Loucy (cell line): Measurements from ENCODE around the gene BMERB1.

ENCODE experiments used
- H2AFZ ChIP-seq: fragments of 200-600 bp; sonication (generic); 2 replicates; pipeline ENCODE4 v1.6.0; 2016; ENCODE audit warnings: antibody characterized with exemption, mild to moderate bottlenecking, low read length, moderate library complexity
- H3F3A ChIP-seq: fragments of 200-600 bp; 2 replicates; pipeline ENCODE4 v1.6.0; 2016; ENCODE audit warnings: antibody characterized with exemption, low read depth, mild to moderate bottlenecking
- H3K27me3 ChIP-seq: fragments of 200-600 bp; sonication (generic); 2 replicates; pipeline ENCODE4 v1.6.1; 2014; ENCODE audit warnings: low read length, mild to moderate bottlenecking; ENCODE audit not compliant: insufficient read depth, poor library complexity, severe bottlenecking
- H3K36me3 ChIP-seq: fragments of 200-600 bp; sonication (generic); 2 replicates; pipeline ENCODE4 v1.6.1; 2016; ENCODE audit warnings: low read length; ENCODE audit not compliant: insufficient read depth
- H3K4me1 ChIP-seq: fragments of 200-600 bp; sonication (generic); 2 replicates; pipeline ENCODE4 v1.5.1; 2014; ENCODE audit warnings: low read length, mild to moderate bottlenecking; ENCODE audit not compliant: insufficient read depth, poor library complexity, severe bottlenecking
- H3K4me2 ChIP-seq: fragments of 200-600 bp; sonication (generic); 2 replicates; pipeline ENCODE4 v1.6.0; 2014; ENCODE audit warnings: antibody characterized with exemption, low read length, low read depth, mild to moderate bottlenecking; ENCODE audit not compliant: poor library complexity, severe bottlenecking
- H3K4me3 ChIP-seq: fragments of 200-600 bp; sonication (generic); 2 replicates; pipeline ENCODE4 v1.5.1; 2014; ENCODE audit warnings: low read length, mild to moderate bottlenecking, mixed read lengths; ENCODE audit not compliant: poor library complexity, severe bottlenecking
- H3K79me2 ChIP-seq: fragments of 200-600 bp; sonication (generic); 2 replicates; pipeline ENCODE4 v1.6.1; 2014; ENCODE audit warnings: low read length; ENCODE audit not compliant: insufficient read depth
- H3K9ac ChIP-seq: fragments of 200-600 bp; sonication (generic); 2 replicates; pipeline ENCODE4 v1.6.0; 2014; ENCODE audit warnings: mild to moderate bottlenecking, low read depth, low read length, moderate library complexity; ENCODE audit not compliant: poor library complexity, severe bottlenecking
- H3K9me2 ChIP-seq: fragments of 200-600 bp; sonication (generic); replicated peaks from 2 replicates; pipeline ENCODE4 v1.6.1; 2016; ENCODE audit warnings: low read depth, low read length, mixed read lengths
- H3K9me3 ChIP-seq: fragments of 200-600 bp; sonication (generic); 2 replicates; pipeline ENCODE4 v1.6.1; 2014; ENCODE audit warnings: mild to moderate bottlenecking, antibody characterized with exemption, low read length, low read depth; ENCODE audit not compliant: insufficient read depth
- H4K20me1 ChIP-seq: fragments of 200-600 bp; sonication (generic); 2 replicates; pipeline ENCODE4 v1.6.0; 2014; ENCODE audit warnings: antibody characterized with exemption, low read length, mild to moderate bottlenecking; ENCODE audit not compliant: insufficient read depth, poor library complexity, severe bottlenecking
- EZH2phosphoT487 ChIP-seq: fragments of 200-600 bp; IDR thresholded peaks from 2 replicates; pipeline ENCODE4 v1.6.1; 2018; ENCODE audit warnings: antibody characterized with exemption, mild to moderate bottlenecking, moderate library complexity, borderline replicate concordance
- TF ChIP-seq, protein P1 (sequence below): fragments of 200-600 bp; sonication (generic); conservative IDR thresholded peaks from 2 replicates; pipeline ENCODE4 v1.5.1; 2014; ENCODE audit warnings: mild to moderate bottlenecking, antibody characterized with exemption, low read length

The BMERB1 gene

DNA sequence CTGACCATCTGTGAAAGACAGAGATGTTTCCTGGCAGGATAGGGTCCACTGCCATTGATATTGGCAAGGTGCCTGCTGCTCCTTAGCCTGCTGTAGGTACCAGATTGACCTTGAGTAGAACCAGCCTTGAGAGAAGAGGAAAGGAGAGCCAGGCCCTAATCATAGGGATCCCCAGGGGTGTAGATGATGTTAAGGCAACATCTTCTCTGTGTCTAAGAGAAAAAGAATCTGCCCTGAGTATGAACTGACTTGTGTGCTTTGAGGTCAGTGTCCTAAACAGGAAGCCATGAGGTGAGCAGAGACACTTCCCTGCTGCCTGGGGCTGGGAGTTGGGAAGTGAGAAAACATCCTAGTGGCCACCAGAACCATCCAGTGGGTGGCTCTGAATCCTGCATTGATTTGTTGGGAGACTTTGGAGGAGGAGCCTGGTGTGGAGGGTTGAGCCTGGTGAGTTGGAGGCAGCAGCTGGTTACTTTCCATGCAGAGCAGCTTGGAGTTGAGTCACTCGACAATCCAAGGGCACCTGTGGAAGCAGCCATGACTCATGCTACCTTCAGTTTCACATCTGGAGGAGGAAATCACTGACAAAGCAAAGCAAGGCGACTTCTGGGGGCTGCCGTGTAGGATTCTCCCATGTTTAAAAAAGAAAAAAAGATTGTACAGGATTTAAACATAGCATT lies 47.8 kb downstream of the BMERB1 start:
- no peaks in the 10 kb centered on the region for H3F3A ChIP-seq
- H3K36me3 ChIP-seq, result no peaks in the 10 kb centered on the region
- H3K4me1 ChIP-seq, result no peaks in the 10 kb centered on the region
- TF ChIP-seq, protein P1, sequence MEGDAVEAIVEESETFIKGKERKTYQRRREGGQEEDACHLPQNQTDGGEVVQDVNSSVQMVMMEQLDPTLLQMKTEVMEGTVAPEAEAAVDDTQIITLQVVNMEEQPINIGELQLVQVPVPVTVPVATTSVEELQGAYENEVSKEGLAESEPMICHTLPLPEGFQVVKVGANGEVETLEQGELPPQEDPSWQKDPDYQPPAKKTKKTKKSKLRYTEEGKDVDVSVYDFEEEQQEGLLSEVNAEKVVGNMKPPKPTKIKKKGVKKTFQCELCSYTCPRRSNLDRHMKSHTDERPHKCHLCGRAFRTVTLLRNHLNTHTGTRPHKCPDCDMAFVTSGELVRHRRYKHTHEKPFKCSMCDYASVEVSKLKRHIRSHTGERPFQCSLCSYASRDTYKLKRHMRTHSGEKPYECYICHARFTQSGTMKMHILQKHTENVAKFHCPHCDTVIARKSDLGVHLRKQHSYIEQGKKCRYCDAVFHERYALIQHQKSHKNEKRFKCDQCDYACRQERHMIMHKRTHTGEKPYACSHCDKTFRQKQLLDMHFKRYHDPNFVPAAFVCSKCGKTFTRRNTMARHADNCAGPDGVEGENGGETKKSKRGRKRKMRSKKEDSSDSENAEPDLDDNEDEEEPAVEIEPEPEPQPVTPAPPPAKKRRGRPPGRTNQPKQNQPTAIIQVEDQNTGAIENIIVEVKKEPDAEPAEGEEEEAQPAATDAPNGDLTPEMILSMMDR, result no peak
- TF ChIP-seq EZH2phosphoT487, result no peak
- no peak overlapping the region for H3K4me3 ChIP-seq
- no peak overlapping the region for H3K4me2 ChIP-seq
- no peak overlapping the region for H2AFZ ChIP-seq
- no peaks in the 10 kb centered on the region for H3K9me2 ChIP-seq
- no peaks in the 10 kb centered on the region for H3K27me3 ChIP-seq
- no peaks in the 10 kb centered on the region for H3K9me3 ChIP-seq
- no peak overlapping the region for H3K9ac ChIP-seq
- H3K79me2 ChIP-seq, result no peaks in the 10 kb centered on the region
- H4K20me1 ChIP-seq, result no peaks in the 10 kb centered on the region

DNA sequence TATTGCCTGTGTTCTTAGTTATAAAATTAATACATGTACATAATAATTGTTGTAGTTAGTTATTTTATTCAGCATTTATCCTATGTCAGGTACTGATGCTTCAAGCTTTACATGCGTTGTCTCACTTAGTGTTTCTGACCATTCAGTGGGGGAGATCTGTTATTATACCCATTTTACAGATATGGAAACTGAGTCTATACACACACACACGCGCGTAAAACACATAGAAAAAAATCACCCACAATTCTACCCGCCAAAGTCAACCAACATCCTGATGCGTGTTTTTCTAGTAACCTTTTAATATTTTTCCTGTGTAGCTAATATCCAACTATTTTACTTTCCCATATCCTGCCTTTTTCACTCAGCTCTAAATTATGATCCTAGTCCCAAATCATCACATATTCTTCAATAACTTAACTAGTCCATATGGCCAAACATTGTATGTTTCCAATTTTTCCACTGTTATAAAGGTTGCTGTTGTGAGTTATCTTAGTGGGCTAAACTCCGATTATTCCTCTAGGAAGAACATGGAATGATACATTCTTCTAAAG lies 48.4 kb downstream of the BMERB1 start:
- TF ChIP-seq EZH2phosphoT487, result no peak
- TF ChIP-seq, protein P1, result no peak
- Histone ChIP-seq H3K9me2 (no peaks in the 10 kb centered on the region), H3K9ac (no peak overlapping the region), H2AFZ (no peak overlapping the region), H3K4me1 (no peaks in the 10 kb centered on the region), H3K27me3 (no peaks in the 10 kb centered on the region), H3K36me3 (no peaks in the 10 kb centered on the region), H3K9me3 (no peaks in the 10 kb centered on the region), H3K4me2 (no peak overlapping the region), H3K79me2 (no peaks in the 10 kb centered on the region), H3K4me3 (no peak overlapping the region), H4K20me1 (no peaks in the 10 kb centered on the region), H3F3A (no peaks in the 10 kb centered on the region)

DNA sequence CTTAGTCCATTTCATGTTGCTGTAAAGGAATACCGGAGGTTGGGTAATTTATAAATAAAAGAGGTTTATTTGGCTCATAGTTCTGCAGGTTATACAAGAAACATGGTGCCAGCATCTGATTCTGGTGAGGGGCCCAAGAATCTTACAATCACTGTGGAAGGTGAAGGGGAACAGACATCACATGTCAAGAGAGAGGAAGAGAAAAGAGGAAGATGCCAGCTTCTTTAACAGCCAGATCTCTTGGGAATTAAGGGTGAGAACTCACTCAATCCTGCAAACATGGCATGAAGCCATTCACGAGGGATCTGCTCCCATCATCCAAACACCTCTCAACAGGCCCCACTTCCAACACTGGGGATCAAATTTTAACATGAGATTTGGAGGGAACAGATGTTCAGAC lies 49.5 kb downstream of the BMERB1 start:
- Histone ChIP-seq H3K27me3 (no peaks in the 10 kb centered on the region), H3K9me2 (no peaks in the 10 kb centered on the region), H3K36me3 (no peaks in the 10 kb centered on the region), H3K9ac (no peak overlapping the region), H3K79me2 (no peaks in the 10 kb centered on the region), H2AFZ (no peak overlapping the region), H3K4me3 (no peak overlapping the region), H3K4me2 (no peak overlapping the region), H4K20me1 (no peaks in the 10 kb centered on the region), H3K4me1 (no peaks in the 10 kb centered on the region), H3K9me3 (no peaks in the 10 kb centered on the region), H3F3A (no peaks in the 10 kb centered on the region)
- no peak for TF ChIP-seq EZH2phosphoT487
- TF ChIP-seq, protein P1, result no peak
